Measurements from ENCODE around the gene CEP63.

The CEP63 gene

GRCh38 chr3:134608771-134609435 is 123.0 kb downstream of the CEP63 start:
- H3K4me3 ChIP-seq (ENCODE audit: extremely low read depth, insufficient read depth, low read length, poor library complexity, severe bottlenecking): no peak overlapping the region

DNA sequence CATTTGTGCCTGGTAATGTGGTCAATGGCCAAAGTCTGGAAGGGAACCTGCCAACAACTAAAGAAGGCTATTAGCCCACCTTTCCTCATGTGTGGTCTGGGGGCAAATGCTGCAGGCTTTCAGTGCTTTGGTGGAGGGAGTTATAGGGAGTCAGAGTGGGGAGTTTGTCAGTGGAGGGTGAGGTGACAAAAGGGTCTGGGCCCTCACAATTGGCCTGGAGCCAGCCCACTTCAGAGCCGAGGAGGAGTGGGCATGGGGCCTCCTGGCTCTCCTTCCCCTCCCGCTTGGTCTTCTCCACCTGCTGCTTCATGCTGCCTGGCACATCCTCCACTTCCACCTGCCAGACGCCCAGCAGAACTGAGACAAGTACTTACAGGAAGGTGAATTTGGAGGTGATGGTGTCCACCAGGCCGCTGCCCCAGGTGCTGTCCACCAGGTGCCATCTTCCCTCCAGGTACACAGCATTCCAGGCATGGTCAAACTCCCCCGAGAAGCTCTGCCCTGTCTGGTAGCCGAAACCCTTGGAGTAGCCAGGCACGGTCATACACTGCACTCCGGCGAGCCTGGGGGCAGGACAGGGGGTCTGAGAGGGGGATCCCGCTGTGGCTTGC is 124.1 kb downstream of the CEP63 start:
- Histone ChIP-seq H3K4me1 (ENCODE audit: control insufficient read depth, insufficient read depth, low read length, poor library complexity, severe bottlenecking) (no peaks in the 10 kb centered on the region), H3K9me3 (ENCODE audit: control insufficient read depth, low read length) (no peaks in the 10 kb centered on the region), H3K4me3 (ENCODE audit: extremely low read depth, insufficient read depth, low read length, poor library complexity, severe bottlenecking) (no peak overlapping the region), H3K36me3 (ENCODE audit: control insufficient read depth, insufficient read depth, low read length) (no peaks in the 10 kb centered on the region), H3K27ac (ENCODE audit: low read depth, low read length, severe bottlenecking) (no peak overlapping the region)
- WGBS, 2 experiments (ENCODE audit: insufficient coverage in 2 of 2): 79 to 94% methylated on average over 7 to 8 of the region's 10 CpGs

More at GRCh38 chr3:134608771-134609435, 123.0 kb downstream of the CEP63 start:
- Histone ChIP-seq H3K36me3 (ENCODE audit: control insufficient read depth, insufficient read depth, low read length) (no peaks in the 10 kb centered on the region), H3K27ac (ENCODE audit: low read depth, low read length, severe bottlenecking) (no peak overlapping the region), H3K9me3 (ENCODE audit: control insufficient read depth, low read length) (no peaks in the 10 kb centered on the region), H3K4me1 (ENCODE audit: control insufficient read depth, insufficient read depth, low read length, poor library complexity, severe bottlenecking) (no peaks in the 10 kb centered on the region)
- WGBS, 2 experiments (ENCODE audit: insufficient coverage in 2 of 2): 88 to 92% methylated on average over 8 to 10 of the region's 10 CpGs

DNA sequence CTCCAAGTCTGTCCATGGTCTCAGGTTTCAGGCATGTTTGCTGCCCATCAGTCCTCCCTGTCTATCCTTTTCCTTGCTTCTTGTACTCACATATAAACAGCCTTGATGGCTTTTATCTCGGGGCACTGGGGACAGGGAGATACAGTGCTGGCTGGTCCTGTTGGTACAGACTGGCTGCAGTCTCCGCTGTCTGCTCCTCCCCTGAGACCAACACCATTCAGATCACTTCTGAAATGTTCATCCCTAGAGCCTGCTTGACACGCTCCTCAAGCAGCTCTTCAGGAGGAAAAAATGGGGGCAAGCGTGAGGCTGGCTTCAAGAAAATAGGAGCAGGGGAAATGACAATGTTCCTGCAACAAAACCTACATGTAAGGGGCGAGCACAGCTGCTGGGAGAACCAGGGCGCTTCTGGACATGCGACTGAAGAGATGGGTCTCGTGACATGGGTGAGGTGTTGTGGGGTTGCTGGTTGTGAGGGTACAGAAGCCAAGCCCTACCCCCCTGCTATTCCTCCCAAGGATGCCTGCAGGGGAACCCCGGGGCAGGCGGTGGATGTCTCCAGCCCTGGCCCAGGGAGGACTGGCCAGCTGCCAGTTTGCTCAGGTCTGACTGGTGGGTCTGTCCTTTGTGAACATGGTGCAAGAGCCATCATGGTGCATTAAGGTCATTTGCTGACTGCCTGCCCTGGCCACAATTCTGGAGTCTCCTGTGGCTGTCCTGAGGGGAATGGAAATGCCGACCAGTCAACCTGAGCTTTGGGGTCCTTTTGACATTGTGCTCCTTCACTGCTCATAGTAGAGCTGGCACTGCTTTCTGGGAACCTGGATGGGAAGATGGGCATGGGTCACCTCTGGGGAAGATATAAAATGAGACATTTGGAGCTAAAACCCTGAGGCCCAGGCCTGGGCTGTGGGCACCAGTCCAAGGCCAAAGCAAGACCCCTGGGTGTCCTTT is 124.9 kb downstream of the CEP63 start:
- Histone ChIP-seq H3K4me3 (ENCODE audit: extremely low read depth, insufficient read depth, low read length, poor library complexity, severe bottlenecking) (no peak overlapping the region), H3K4me1 (ENCODE audit: control insufficient read depth, insufficient read depth, low read length, poor library complexity, severe bottlenecking) (no peaks in the 10 kb centered on the region), H3K27ac (ENCODE audit: low read depth, low read length, severe bottlenecking) (no peak overlapping the region), H3K36me3 (ENCODE audit: control insufficient read depth, insufficient read depth, low read length) (no peaks in the 10 kb centered on the region), H3K9me3 (ENCODE audit: control insufficient read depth, low read length) (no peaks in the 10 kb centered on the region)
- 76 to 84% methylated on average over 7 to 8 of the region's 11 CpGs for WGBS, 2 experiments (ENCODE audit: insufficient coverage in 2 of 2)

DNA sequence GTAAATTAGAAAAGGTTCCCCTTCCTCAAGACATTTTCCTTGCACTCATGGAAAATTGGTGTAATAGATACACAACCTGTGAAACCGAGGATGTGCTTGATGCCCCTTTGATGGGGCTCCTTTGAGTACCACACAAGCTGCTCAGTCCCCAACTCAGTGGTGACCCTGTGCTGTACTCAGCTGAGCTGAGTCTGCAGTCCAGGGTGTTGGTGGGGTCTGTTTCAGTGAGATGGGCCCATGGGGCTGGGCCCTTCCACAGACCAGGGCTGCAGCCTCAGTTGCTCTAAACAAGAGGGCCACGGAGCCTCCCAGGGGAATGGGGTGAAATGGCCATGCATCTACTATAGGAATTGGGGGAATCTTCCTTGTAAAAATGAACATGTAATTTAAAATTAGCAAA is 125.7 kb downstream of the CEP63 start:
- H3K27ac ChIP-seq (ENCODE audit: low read depth, low read length, severe bottlenecking): no peak overlapping the region
- H3K9me3 ChIP-seq (ENCODE audit: control insufficient read depth, low read length): no peaks in the 10 kb centered on the region
- H3K4me3 ChIP-seq (ENCODE audit: extremely low read depth, insufficient read depth, low read length, poor library complexity, severe bottlenecking): no peak overlapping the region
- 80 to 93% methylated on average over 1 of the region's 2 CpGs for WGBS, 2 experiments (ENCODE audit: insufficient coverage in 2 of 2)
- no peaks in the 10 kb centered on the region for H3K36me3 ChIP-seq (ENCODE audit: control insufficient read depth, insufficient read depth, low read length)
- no peaks in the 10 kb centered on the region for H3K4me1 ChIP-seq (ENCODE audit: control insufficient read depth, insufficient read depth, low read length, poor library complexity, severe bottlenecking)

DNA sequence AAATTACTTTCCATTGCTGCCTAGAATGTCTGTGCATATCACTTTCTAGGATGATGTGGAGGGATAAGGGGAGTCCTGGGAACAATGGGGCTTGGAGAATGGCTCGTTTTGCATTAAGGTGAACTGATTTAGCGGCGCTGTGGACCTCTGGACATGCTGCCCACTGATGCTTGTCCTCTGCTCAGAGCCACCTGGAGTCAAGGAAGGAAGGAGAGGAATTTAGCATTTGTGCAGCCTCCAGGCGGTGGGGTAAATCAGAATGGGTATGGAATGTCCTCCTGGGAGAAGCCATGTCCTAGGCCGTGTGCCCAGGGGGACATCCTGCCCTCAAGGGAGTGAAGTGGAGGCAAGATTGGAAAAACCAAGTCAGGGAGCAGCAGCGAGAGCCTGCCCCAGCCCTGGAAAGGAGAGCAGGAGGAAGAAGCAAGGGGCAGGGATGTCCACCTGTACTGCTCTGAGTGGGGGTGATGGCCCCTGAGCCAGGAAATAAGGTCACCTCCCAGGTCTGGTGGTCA is 127.2 kb downstream of the CEP63 start:
- H3K36me3 ChIP-seq (ENCODE audit: control insufficient read depth, insufficient read depth, low read length): no peaks in the 10 kb centered on the region
- no peaks in the 10 kb centered on the region for H3K9me3 ChIP-seq (ENCODE audit: control insufficient read depth, low read length)
- 72% methylated on average over 4 to 6 of the region's 6 CpGs for WGBS, 2 experiments (ENCODE audit: insufficient coverage in 2 of 2)
- no peak overlapping the region for H3K27ac ChIP-seq (ENCODE audit: low read depth, low read length, severe bottlenecking)
- no peak overlapping the region for H3K4me3 ChIP-seq (ENCODE audit: extremely low read depth, insufficient read depth, low read length, poor library complexity, severe bottlenecking)
- H3K4me1 ChIP-seq (ENCODE audit: control insufficient read depth, insufficient read depth, low read length, poor library complexity, severe bottlenecking): no peaks in the 10 kb centered on the region

DNA sequence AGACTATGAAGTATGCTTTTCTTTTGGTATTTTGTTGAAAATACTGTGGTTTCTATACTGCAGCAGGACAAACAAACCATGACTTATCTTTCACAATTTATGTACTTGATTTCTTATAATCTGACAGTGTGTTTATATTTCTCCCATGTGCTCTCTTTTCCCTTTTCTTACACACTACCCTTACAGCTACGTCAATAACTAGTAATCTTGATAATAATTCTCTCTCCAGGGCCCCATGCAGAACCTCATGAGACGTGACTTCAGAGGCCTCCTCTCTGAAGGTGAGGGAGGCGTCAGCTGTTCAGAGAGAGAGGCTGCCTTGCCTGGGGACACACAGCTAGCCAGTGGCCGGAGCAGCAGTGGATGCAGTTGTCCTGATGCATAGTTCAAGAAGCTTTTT is 129.1 kb downstream of the CEP63 start:
- Histone ChIP-seq H3K4me1 (ENCODE audit: control insufficient read depth, insufficient read depth, low read length, poor library complexity, severe bottlenecking) (no peaks in the 10 kb centered on the region), H3K9me3 (ENCODE audit: control insufficient read depth, low read length) (no peaks in the 10 kb centered on the region), H3K27ac (ENCODE audit: low read depth, low read length, severe bottlenecking) (no peak overlapping the region), H3K36me3 (ENCODE audit: control insufficient read depth, insufficient read depth, low read length) (no peaks in the 10 kb centered on the region), H3K4me3 (ENCODE audit: extremely low read depth, insufficient read depth, low read length, poor library complexity, severe bottlenecking) (no peak overlapping the region)
- WGBS, 2 experiments (ENCODE audit: insufficient coverage in 2 of 2): 93 to 100% methylated on average over 2 of the region's 4 CpGs

DNA sequence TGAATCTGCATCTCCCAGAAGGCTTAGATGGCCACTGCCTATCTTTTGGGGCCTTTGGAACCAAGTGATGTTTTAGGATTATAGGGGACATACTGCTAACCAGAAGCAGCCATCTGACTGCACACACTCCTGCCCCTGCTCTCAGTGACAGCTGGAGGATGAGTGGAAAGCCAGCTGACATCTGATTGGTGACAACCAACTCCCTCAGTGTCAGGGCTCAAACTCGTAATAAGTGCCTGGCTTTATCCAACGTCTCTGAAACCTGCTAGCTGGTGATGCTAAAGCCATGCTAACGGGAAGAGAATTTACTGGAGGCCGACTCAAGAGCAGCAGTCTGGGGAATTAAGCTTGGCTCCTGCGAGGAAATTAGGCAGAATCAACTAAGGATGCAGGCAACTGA is 129.9 kb downstream of the CEP63 start:
- WGBS, 2 experiments (ENCODE audit: insufficient coverage in 2 of 2): 83 to 88% methylated on average over 4 to 5 of the region's 5 CpGs
- no peak overlapping the region for H3K27ac ChIP-seq (ENCODE audit: low read depth, low read length, severe bottlenecking)

DNA sequence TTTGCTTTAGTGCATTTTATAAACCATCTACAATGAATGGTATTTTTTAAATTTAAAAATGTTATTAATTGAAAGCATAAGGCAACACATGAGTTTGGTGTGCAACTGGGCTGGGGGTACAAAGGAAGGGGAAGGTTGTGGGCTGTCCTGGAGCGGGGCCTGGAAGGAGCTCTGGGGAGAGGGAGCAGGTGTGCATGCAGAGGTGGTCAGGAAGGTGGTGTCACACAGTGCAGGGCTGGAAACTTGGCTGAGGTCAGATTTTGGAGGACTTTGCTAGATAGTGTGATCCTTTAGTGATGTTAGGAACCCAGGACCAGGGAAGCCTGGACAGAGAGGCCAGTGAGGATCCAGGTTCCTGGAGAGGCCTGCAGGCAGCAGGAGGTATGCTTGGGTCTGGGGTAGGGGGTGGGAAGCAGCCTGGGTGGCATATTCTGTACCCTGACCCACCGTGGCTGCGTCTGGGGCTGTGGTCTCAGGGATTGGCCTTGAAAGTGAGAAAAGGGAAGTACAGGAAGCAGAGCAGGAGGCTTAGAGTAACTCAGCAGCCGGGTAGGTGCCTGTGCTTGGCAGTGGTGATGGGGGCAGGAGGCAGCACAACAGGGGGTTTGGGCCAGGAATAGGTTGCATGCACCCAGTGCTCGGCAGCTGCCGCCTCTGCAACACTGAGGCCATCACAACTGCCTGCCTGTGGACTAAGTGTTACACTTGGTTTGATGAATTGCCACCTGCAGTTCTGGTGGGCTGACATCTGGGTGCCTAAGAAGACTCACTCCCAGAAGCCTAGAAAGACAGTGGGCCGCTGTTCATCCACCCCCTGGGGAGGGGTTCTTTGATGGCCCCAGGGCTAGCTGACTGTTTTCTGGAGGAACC is 132.0 kb downstream of the CEP63 start:
- 68 to 70% methylated on average over 5 of the region's 7 CpGs for WGBS, 2 experiments (ENCODE audit: insufficient coverage in 2 of 2)
- Histone ChIP-seq H3K4me1 (ENCODE audit: control insufficient read depth, insufficient read depth, low read length, poor library complexity, severe bottlenecking) (no peaks in the 10 kb centered on the region), H3K4me3 (ENCODE audit: extremely low read depth, insufficient read depth, low read length, poor library complexity, severe bottlenecking) (no peak overlapping the region), H3K36me3 (ENCODE audit: control insufficient read depth, insufficient read depth, low read length) (no peaks in the 10 kb centered on the region), H3K27ac (ENCODE audit: low read depth, low read length, severe bottlenecking) (no peak overlapping the region), H3K9me3 (ENCODE audit: control insufficient read depth, low read length) (no peaks in the 10 kb centered on the region)

More for the DNA sequence above, 129.9 kb downstream of the CEP63 start:
- no peak overlapping the region for H3K4me3 ChIP-seq (ENCODE audit: extremely low read depth, insufficient read depth, low read length, poor library complexity, severe bottlenecking)
- no peaks in the 10 kb centered on the region for H3K36me3 ChIP-seq (ENCODE audit: control insufficient read depth, insufficient read depth, low read length)
- no peaks in the 10 kb centered on the region for H3K9me3 ChIP-seq (ENCODE audit: control insufficient read depth, low read length)
- no peaks in the 10 kb centered on the region for H3K4me1 ChIP-seq (ENCODE audit: control insufficient read depth, insufficient read depth, low read length, poor library complexity, severe bottlenecking)

GRCh38 chr3:134618478-134619300 is 132.8 kb downstream of the CEP63 start:
- WGBS, 2 experiments (ENCODE audit: insufficient coverage in 2 of 2): 90 to 92% methylated on average over 8 to 10 of the region's 13 CpGs
- Histone ChIP-seq H3K9me3 (ENCODE audit: control insufficient read depth, low read length) (no peaks in the 10 kb centered on the region), H3K27ac (ENCODE audit: low read depth, low read length, severe bottlenecking) (no peak overlapping the region), H3K36me3 (ENCODE audit: control insufficient read depth, insufficient read depth, low read length) (no peaks in the 10 kb centered on the region), H3K4me1 (ENCODE audit: control insufficient read depth, insufficient read depth, low read length, poor library complexity, severe bottlenecking) (no peaks in the 10 kb centered on the region), H3K4me3 (ENCODE audit: extremely low read depth, insufficient read depth, low read length, poor library complexity, severe bottlenecking) (no peak overlapping the region)
